PC-9 (cell line): ENCODE measurements around the gene TNNI3K. TPM values are rescaled to one million over a fixed set of nuclear protein-coding genes. Genes with fewer than 3 reads are reported as not detected.

Source experiments
- BruUV-seq: library from RNA; stranded (reverse); fragments of 400-500 nt; replicated peaks from 2 replicates; lab custom pipeline; 2021; lab: Mats Ljungman, UMichigan
- CTCF ChIA-PET: fragments of 300-600 bp; sonication (Branson Sonifier 250); formaldehyde crosslinking; loops from one replicate; lab custom pipeline; 2022; ENCODE audit warnings: antibody characterized with exemption; lab: Charles Lee
- POLR2A ChIA-PET: fragments of 300-600 bp; sonication (Branson Sonifier 250); formaldehyde crosslinking; loops from one replicate; lab custom pipeline; 2022; ENCODE audit warnings: antibody characterized with exemption; ENCODE audit not compliant: unreplicated experiment; lab: Charles Lee
- DNase-seq, 2 experiments: peaks; one replicate each; pipeline versions ENCODE4 v3.0.0 to v3.0.0-alpha.2; 2015 to 2022; ENCODE audit warnings: mixed read lengths in 1 of 2
- H2AFZ ChIP-seq: fragments of 200-600 bp; sonication (generic); 2 replicates; pipeline ENCODE4 v1.8.1; 2017; ENCODE audit warnings: antibody characterized with exemption
- H3F3A ChIP-seq: fragments of 200-600 bp; sonication (generic); 2 replicates; pipeline ENCODE4 v1.8.1; 2017; ENCODE audit warnings: antibody characterized with exemption, mild to moderate bottlenecking, low read depth; ENCODE audit not compliant: insufficient read depth
- H3K27ac ChIP-seq: fragments of 200-600 bp; sonication (generic); 2 replicates; pipeline ENCODE4 v1.6.1; 2016; ENCODE audit warnings: mixed run types
- H3K27me3 ChIP-seq: fragments of 200-600 bp; sonication (generic); 2 replicates; pipeline ENCODE4 v1.6.1; 2016; ENCODE audit warnings: low read depth, mixed run types; ENCODE audit not compliant: insufficient read depth
- H3K36me3 ChIP-seq: fragments of 200-600 bp; sonication (generic); 2 replicates; pipeline ENCODE4 v1.6.1; 2016; ENCODE audit warnings: low read depth, mixed run types
- H3K4me1 ChIP-seq: fragments of 200-600 bp; sonication (generic); replicated peaks from 2 replicates; pipeline ENCODE4 v1.6.1; 2016; ENCODE audit warnings: mixed run types; ENCODE audit not compliant: insufficient read depth
- H3K4me2 ChIP-seq: fragments of 200-600 bp; sonication (generic); 2 replicates; pipeline ENCODE4 v1.6.1; 2017; ENCODE audit warnings: mixed run types
- H3K4me3 ChIP-seq: fragments of 200-600 bp; sonication (generic); 2 replicates; pipeline ENCODE4 v1.6.1; 2016; ENCODE audit warnings: mixed run types
- H3K79me2 ChIP-seq: fragments of 200-600 bp; sonication (generic); 2 replicates; pipeline ENCODE4 v1.6.1; 2017; ENCODE audit warnings: low read depth, mixed run types
- H3K9me2 ChIP-seq: fragments of 200-600 bp; sonication (generic); 2 replicates; pipeline ENCODE4 v1.8.1; 2017; ENCODE audit warnings: mild to moderate bottlenecking; ENCODE audit not compliant: insufficient read depth
- H3K9me3 ChIP-seq: fragments of 200-600 bp; sonication (generic); 2 replicates; pipeline ENCODE4 v1.8.1; 2016; ENCODE audit warnings: low read depth; ENCODE audit not compliant: insufficient read depth
- H4K20me1 ChIP-seq: fragments of 200-600 bp; sonication (generic); 2 replicates; pipeline ENCODE4 v1.8.1; 2017; ENCODE audit not compliant: insufficient read depth
- EZH2 ChIP-seq: fragments of 200-600 bp; sonication (generic); IDR thresholded peaks from 2 replicates; pipeline ENCODE4 v1.8.0; 2017; ENCODE audit warnings: antibody characterized with exemption, low read depth
- intact Hi-C: fragments of 100-400 bp; cut with micrococcal nuclease; formaldehyde crosslinking; loops from one replicate; pipeline ENCODE4 v1.10.0; 2022; ENCODE audit not compliant: unreplicated experiment
- total RNA-seq: library from RNA; stranded (reverse); gene quantifications from 2 replicates; pipeline ENCODE4 v1.2.3, GENCODE V29; 2021
- TF ChIP-seq, protein P1 (sequence below): fragments of 200-600 bp; sonication (generic); conservative IDR thresholded peaks from 2 replicates; pipeline ENCODE4 v1.6.1; 2017; ENCODE audit warnings: mixed run types, antibody characterized with exemption, mild to moderate bottlenecking, moderate library complexity

Gene TNNI3K
- total RNA-seq, 1 experiment from 2014 or later, result 1.4 TPM

DNA sequence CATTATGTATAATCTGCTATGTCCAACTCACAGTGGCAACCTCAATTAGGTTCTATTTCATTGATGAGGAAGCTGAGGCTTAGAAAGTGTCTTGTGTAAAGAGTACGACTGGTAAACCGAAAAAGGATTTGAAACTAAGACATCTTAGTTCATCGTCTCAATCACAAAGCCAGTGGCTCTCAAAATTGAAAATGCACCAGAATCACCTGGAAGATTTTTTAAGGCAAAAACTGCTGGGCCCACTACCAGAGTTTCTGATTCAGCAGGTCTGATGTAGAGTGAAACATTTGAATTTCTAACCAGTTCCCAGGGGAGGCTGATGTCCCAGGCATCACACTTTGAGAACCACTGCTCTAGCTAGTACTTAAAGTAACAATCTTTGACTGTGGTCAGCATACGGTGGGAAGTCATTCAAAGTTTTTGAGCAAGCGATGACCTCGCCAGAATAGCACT lies 282.4 kb downstream of the TNNI3K start:
- intact Hi-C loops, result no loop called here
- no TSS peak for BruUV-seq
- Histone ChIP-seq H3K4me3 (no peak overlapping the region), H3K36me3 (no peaks in the 10 kb centered on the region), H3K4me2 (no peak overlapping the region), H2AFZ (no peak overlapping the region), H3K27ac (no peak overlapping the region), H3F3A (no peaks in the 10 kb centered on the region), H3K9me2 (no peaks in the 10 kb centered on the region), H3K4me1 (no peaks in the 10 kb centered on the region), H3K9me3 (no peaks in the 10 kb centered on the region), H3K27me3 (no peaks in the 10 kb centered on the region), H4K20me1 (no peaks in the 10 kb centered on the region), H3K79me2 (no peaks in the 10 kb centered on the region)
- ChIA-PET POLR2A (no interaction called here), CTCF (no interaction called here)
- DNase-seq, result no peak
- no peak for TF ChIP-seq EZH2
- TF ChIP-seq, protein P1, sequence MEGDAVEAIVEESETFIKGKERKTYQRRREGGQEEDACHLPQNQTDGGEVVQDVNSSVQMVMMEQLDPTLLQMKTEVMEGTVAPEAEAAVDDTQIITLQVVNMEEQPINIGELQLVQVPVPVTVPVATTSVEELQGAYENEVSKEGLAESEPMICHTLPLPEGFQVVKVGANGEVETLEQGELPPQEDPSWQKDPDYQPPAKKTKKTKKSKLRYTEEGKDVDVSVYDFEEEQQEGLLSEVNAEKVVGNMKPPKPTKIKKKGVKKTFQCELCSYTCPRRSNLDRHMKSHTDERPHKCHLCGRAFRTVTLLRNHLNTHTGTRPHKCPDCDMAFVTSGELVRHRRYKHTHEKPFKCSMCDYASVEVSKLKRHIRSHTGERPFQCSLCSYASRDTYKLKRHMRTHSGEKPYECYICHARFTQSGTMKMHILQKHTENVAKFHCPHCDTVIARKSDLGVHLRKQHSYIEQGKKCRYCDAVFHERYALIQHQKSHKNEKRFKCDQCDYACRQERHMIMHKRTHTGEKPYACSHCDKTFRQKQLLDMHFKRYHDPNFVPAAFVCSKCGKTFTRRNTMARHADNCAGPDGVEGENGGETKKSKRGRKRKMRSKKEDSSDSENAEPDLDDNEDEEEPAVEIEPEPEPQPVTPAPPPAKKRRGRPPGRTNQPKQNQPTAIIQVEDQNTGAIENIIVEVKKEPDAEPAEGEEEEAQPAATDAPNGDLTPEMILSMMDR, result no peak

DNA sequence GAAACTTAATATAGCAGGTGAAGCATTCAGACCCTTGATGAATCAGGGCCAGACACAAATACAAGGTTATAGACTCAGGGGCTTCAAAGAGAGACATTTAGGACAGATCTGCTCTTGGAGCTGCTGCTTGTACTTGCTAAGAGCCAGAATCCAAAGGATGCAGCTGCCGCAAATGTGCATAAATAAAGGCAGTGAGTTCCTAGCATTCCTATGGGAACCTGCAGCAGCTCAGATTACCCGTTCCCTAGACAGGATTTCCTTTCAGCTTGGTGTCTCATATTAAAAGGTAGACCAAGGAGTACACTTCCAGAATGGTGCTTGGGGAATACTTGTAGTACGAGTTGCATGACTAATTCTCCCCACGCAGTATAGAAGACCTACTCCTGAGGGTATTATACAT lies 287.0 kb downstream of the TNNI3K start:
- Histone ChIP-seq H3K36me3 (no peaks in the 10 kb centered on the region), H2AFZ (no peak overlapping the region), H3K9me3 (no peaks in the 10 kb centered on the region), H3K4me3 (no peak overlapping the region), H4K20me1 (no peaks in the 10 kb centered on the region), H3K79me2 (no peaks in the 10 kb centered on the region), H3K27ac (no peak overlapping the region), H3K27me3 (no peaks in the 10 kb centered on the region), H3K9me2 (no peaks in the 10 kb centered on the region), H3K4me2 (no peak overlapping the region), H3K4me1 (no peaks in the 10 kb centered on the region), H3F3A (no peaks in the 10 kb centered on the region)
- intact Hi-C loops, result no loop called here
- peak in 1 of 2 experiments; percentile 5 for DNase-seq
- ChIA-PET POLR2A (no interaction called here), CTCF (interaction anchor here (0.5 kb wide), 1 partner anchor 177 kb away, joined by 3 read pairs; no protein-coding TSS in a partner anchor)
- BruUV-seq, result no TSS peak
- TF ChIP-seq, protein P1, result no peak
- TF ChIP-seq EZH2, result no peak

DNA sequence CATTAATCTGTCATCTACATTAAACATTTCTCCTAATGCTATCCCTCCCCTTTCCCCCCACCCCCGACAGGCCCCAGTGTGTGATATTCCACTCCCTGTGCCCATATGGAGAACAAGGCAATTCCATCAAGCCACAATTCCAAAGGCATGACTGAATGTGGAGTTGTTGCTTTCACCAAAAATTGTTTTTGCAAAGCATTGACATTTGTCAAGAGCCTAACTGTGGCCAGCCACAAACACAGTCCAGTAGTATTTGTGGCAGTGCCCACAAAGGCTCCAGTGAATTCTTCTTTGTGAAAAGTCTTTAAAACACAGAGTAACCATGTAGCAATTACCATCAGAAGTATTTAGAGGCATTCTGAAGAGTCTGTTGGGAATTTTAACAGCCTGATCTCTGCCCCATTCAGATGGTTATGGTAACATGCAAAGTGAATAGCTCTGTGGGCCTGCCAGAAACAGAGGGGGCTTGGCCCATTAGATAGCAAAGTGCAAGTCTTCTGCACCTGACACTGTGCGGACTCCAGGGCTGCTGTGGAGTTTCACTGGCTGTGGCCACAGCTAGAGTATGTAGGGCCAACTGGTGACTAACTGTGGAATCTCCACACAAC lies 288.8 kb downstream of the TNNI3K start:
- Histone ChIP-seq H3K9me3 (no peaks in the 10 kb centered on the region), H3K4me1 (no peaks in the 10 kb centered on the region), H3K27ac (no peak overlapping the region), H4K20me1 (no peaks in the 10 kb centered on the region), H3K4me2 (no peak overlapping the region), H3K36me3 (no peaks in the 10 kb centered on the region), H3K79me2 (no peaks in the 10 kb centered on the region), H3K9me2 (no peaks in the 10 kb centered on the region), H3F3A (no peaks in the 10 kb centered on the region), H3K4me3 (no peak overlapping the region), H3K27me3 (no peaks in the 10 kb centered on the region), H2AFZ (no peak overlapping the region)
- DNase-seq, result no peak
- TF ChIP-seq, protein P1, result no peak
- no peak for TF ChIP-seq EZH2
- ChIA-PET CTCF (no interaction called here), POLR2A (no interaction called here)
- no TSS peak for BruUV-seq
- intact Hi-C loops, result no loop called here
